ENCODE measurements around the gene HOXA13.
A peak's percentile ranks its signal among the peaks of the same experiment; 100 is the strongest.

The HOXA13 gene

GRCh38 chr7:27205325-27206280 lies 5.7 kb upstream of the HOXA13 start:
- DNase-seq = no peak

GRCh38 chr7:27204851-27205322 lies 5.0 kb upstream of the HOXA13 start:
- DNase-seq = no peak

GRCh38 chr7:27203964-27204594 lies 4.2 kb upstream of the HOXA13 start:
- no peak for DNase-seq

- DNase-seq = no peak
Observed at GRCh38 chr7:27203365-27203953, 3.6 kb upstream of the HOXA13 start.

GRCh38 chr7:27202862-27203134 lies 2.9 kb upstream of the HOXA13 start:
- no peak for DNase-seq

- no peak for DNase-seq
Observed at GRCh38 chr7:27202018-27202861, 2.3 kb upstream of the HOXA13 start.

GRCh38 chr7:27201580-27202017 lies 1.7 kb upstream of the HOXA13 start:
- DNase-seq = no peak

GRCh38 chr7:27200761-27201579 lies 1.1 kb upstream of the HOXA13 start:
- no peak for DNase-seq

- DNase-seq = no peak
Observed at GRCh38 chr7:27198871-27199801, 755 bp downstream of the HOXA13 start.

GRCh38 chr7:27198138-27198841 lies 1.6 kb downstream of the HOXA13 start:
- DNase-seq = no peak

GRCh38 chr7:27197137-27198042 lies 2.5 kb downstream of the HOXA13 start:
- DNase-seq = no peak

GRCh38 chr7:27196287-27196767 lies 3.6 kb downstream of the HOXA13 start:
- peak; percentile 44 for DNase-seq

- DNase-seq = no peak
Observed at GRCh38 chr7:27194686-27195379, 5.1 kb downstream of the HOXA13 start.

- DNase-seq = no peak
Observed at GRCh38 chr7:27194002-27194352, 5.9 kb downstream of the HOXA13 start.

- no peak for DNase-seq
Observed at GRCh38 chr7:27193335-27194001, 6.4 kb downstream of the HOXA13 start.

- DNase-seq = no peak
Observed at GRCh38 chr7:27192546-27193334, 7.2 kb downstream of the HOXA13 start.
